HCT116 (cell line): ENCODE data around the gene IL3RA. TPM values are rescaled to one million over a fixed set of nuclear protein-coding genes. Genes with fewer than 3 reads are reported as not detected.

Experiments
- ATAC-seq: fragments of 200-7000 bp; cut with Tn5 transposase; 2 replicates; pipeline ENCODE4 v1.9.1; 2020; ENCODE audit warnings: mild to moderate bottlenecking, moderate library complexity
- BruUV-seq: library from RNA; stranded (reverse); fragments of 400-500 nt; replicated peaks from 2 replicates; lab custom pipeline; 2021; lab: Mats Ljungman, UMichigan
- CTCF ChIA-PET: fragments of 300-600 bp; sonication (Branson Sonifier 250); formaldehyde crosslinking; loops from one replicate; lab custom pipeline; 2021; ENCODE audit warnings: antibody characterized with exemption; lab: Charles Lee
- POLR2A ChIA-PET: fragments of 300-600, 350-600 bp; sonication (Branson Sonifier 250); formaldehyde crosslinking; loops from one replicate; lab custom pipeline; 2021; ENCODE audit warnings: antibody characterized with exemption; lab: Charles Lee
- RAD21 ChIA-PET, 2 experiments: fragments of 300-600 bp; sonication (Branson Sonifier 250); formaldehyde crosslinking; loops; one replicate each; lab custom pipeline; 2023; ENCODE audit warnings: low total read pairs in 2 of 2; ENCODE audit not compliant: uncharacterized antibody in 2 of 2, unreplicated experiment in 2 of 2, low non-redundant PET in 1 of 2; lab: Charles Lee
- DNase-seq: peaks from one replicate; pipeline ENCODE4 v3.0.0-alpha.2; 2010; ENCODE audit warnings: low read depth, low spot score
- H2AFZ ChIP-seq: fragments of 200-600 bp; shearing (Covaris generic), sonication (generic); 2 replicates; pipeline ENCODE4 v1.6.1; 2017; ENCODE audit warnings: low read depth, mixed run types, mixed read lengths, antibody characterized with exemption, low read length; ENCODE audit not compliant: poor library complexity, severe bottlenecking
- H3K27ac ChIP-seq: 2 replicates; pipeline ENCODE4 v1.5.1; 2012; ENCODE audit warnings: low read depth, low read length
- H3K27me3 ChIP-seq: fragments of 200-600 bp; sonication (generic); 2 replicates; pipeline ENCODE4 v1.6.1; 2016; ENCODE audit warnings: mixed run types, low read length, mixed read lengths; ENCODE audit not compliant: insufficient read depth
- H3K36me3 ChIP-seq, 2 experiments: fragments of 200-500 bp in 1 of 2; fragments of 200-600 bp in 1 of 2; sonication (Bioruptor generic) in 1 of 2; sonication (generic) in 1 of 2; 2 replicates each; pipeline versions ENCODE4 v1.5.1 to v1.6.1; 2014 to 2016; ENCODE audit warnings: low read length in 2 of 2, inconsistent platforms in 1 of 2, mixed read lengths in 1 of 2, mixed run types in 1 of 2; ENCODE audit not compliant: insufficient read depth in 2 of 2, control insufficient read depth in 1 of 2
- H3K4me1 ChIP-seq, 2 experiments: fragments of 200-600 bp in 1 of 2; sonication (generic) in 1 of 2; 2 replicates each; pipeline versions ENCODE4 v1.5.1 to v1.6.1; 2012 to 2017; ENCODE audit warnings: low read length in 2 of 2, inconsistent platforms in 1 of 2, mild to moderate bottlenecking in 1 of 2, mixed read lengths in 1 of 2, mixed run types in 1 of 2, moderate library complexity in 1 of 2; ENCODE audit not compliant: insufficient read depth in 2 of 2, control insufficient read depth in 1 of 2
- H3K4me2 ChIP-seq: fragments of 200-600 bp; sonication (generic); 2 replicates; pipeline ENCODE4 v1.6.1; 2017; ENCODE audit warnings: mixed run types, low read length, mixed read lengths
- H3K4me3 ChIP-seq, 2 experiments: fragments of 200-600 bp in 1 of 2; sonication (generic) in 1 of 2; replicated peaks in 1 of 2; 2 replicates each; pipeline ENCODE4 v1.5.1; 2011 to 2016; ENCODE audit warnings: low read length in 2 of 2, control low read depth in 1 of 2, low read depth in 1 of 2, mild to moderate bottlenecking in 1 of 2, mixed read lengths in 1 of 2, mixed run types in 1 of 2
- H3K79me2 ChIP-seq: fragments of 200-600 bp; sonication (generic); 2 replicates; pipeline ENCODE4 v1.6.1; 2017; ENCODE audit warnings: mild to moderate bottlenecking, mixed run types, low read length, moderate library complexity, mixed read lengths; ENCODE audit not compliant: insufficient read depth
- H3K9ac ChIP-seq: fragments of 200-600 bp; sonication (generic); 2 replicates; pipeline ENCODE4 v1.6.1; 2016; ENCODE audit warnings: low read length, mixed read lengths
- H3K9me2 ChIP-seq: fragments of 200-600 bp; sonication (generic), shearing (Covaris generic); 2 replicates; pipeline ENCODE4 v1.6.1; 2017; ENCODE audit warnings: mixed run types, mild to moderate bottlenecking, moderate library complexity; ENCODE audit not compliant: insufficient read depth
- H3K9me3 ChIP-seq, 2 experiments: fragments of 200-500 bp in 1 of 2; fragments of 200-600 bp in 1 of 2; sonication (Bioruptor generic) in 1 of 2; sonication (generic) in 1 of 2; 2 replicates each; pipeline ENCODE4 v1.6.1; 2014 to 2017; ENCODE audit warnings: low read length in 2 of 2, mixed read lengths in 2 of 2, inconsistent platforms in 1 of 2, low read depth in 1 of 2, mild to moderate bottlenecking in 1 of 2, mixed run types in 1 of 2, moderate library complexity in 1 of 2; ENCODE audit not compliant: control insufficient read depth in 1 of 2, insufficient read depth in 1 of 2
- H4K20me1 ChIP-seq: fragments of 200-600 bp; sonication (generic), shearing (Covaris generic); 2 replicates; pipeline ENCODE4 v1.6.1; 2017; ENCODE audit warnings: mixed run types, mild to moderate bottlenecking, moderate library complexity; ENCODE audit not compliant: insufficient read depth
- CTCF ChIP-seq, 3 experiments: fragments of 200-600 bp in 1 of 3; sonication (generic) in 1 of 3; IDR thresholded peaks in 2 of 3; conservative IDR thresholded peaks in 1 of 3; 2 replicates each; pipeline ENCODE4 v1.5.1; 2012 to 2017; ENCODE audit warnings: low read depth in 2 of 3, low read length in 2 of 3, antibody characterized with exemption in 1 of 3, borderline replicate concordance in 1 of 3, control low read depth in 1 of 3, mild to moderate bottlenecking in 1 of 3, mixed read lengths in 1 of 3, mixed run types in 1 of 3, moderate library complexity in 1 of 3; ENCODE audit not compliant: insufficient read depth in 1 of 3
- EGR1 ChIP-seq: IDR thresholded peaks from 2 replicates; pipeline ENCODE4 v1.6.1; 2012; ENCODE audit warnings: low read depth
- ELF1 ChIP-seq: IDR thresholded peaks from 2 replicates; pipeline ENCODE4 v1.6.1; 2012; ENCODE audit warnings: low read depth, borderline replicate concordance
- EZH2 ChIP-seq: fragments of 200-600 bp; sonication (generic); IDR thresholded peaks from 2 replicates; pipeline ENCODE4 v1.6.1; 2017; ENCODE audit warnings: antibody characterized with exemption, mixed run types
- EZH2phosphoT487 ChIP-seq: fragments of 200-600 bp; IDR thresholded peaks from 2 replicates; pipeline ENCODE4 v1.6.1; 2018; ENCODE audit warnings: antibody characterized with exemption, borderline replicate concordance
- MAX ChIP-seq: IDR thresholded peaks from 2 replicates; pipeline ENCODE4 v1.6.1; 2012
- SIN3A ChIP-seq: IDR thresholded peaks from 2 replicates; pipeline ENCODE4 v1.6.1; 2012; ENCODE audit warnings: low read depth
- SP1 ChIP-seq: IDR thresholded peaks from 2 replicates; pipeline ENCODE4 v1.6.1; 2012; ENCODE audit warnings: low read depth
- SRF ChIP-seq: IDR thresholded peaks from 2 replicates; pipeline ENCODE4 v1.6.1; 2012; ENCODE audit warnings: low read depth
- ZFX ChIP-seq: fragments of 450-650 bp; IDR thresholded peaks from 2 replicates; pipeline ENCODE4 v1.6.1; 2017
- intact Hi-C: fragments of 100-400 bp; cut with micrococcal nuclease; formaldehyde crosslinking; loops from 2 replicates; pipeline ENCODE4 v1.10.0; 2022
- total RNA-seq: library from RNA; stranded (reverse); gene quantifications from one replicate; pipeline ENCODE4 v1.2.1, GENCODE V29; 2021; ENCODE audit not compliant: unreplicated experiment

IL3RA gene
- total RNA-seq, 1 experiment from 2014 or later, result not detected

- intact Hi-C loops, result no loop called here
- Histone ChIP-seq H3K9me2 (no peaks in the 10 kb centered on the region), H3K36me3 (no peaks in the 10 kb centered on the region), H3K79me2 (no peaks in the 10 kb centered on the region), H4K20me1 (no peaks in the 10 kb centered on the region), H3K9me3 (no peaks in the 10 kb centered on the region), H3K4me2 (no peak overlapping the region), H2AFZ (no peak overlapping the region), H3K9ac (no peak overlapping the region), H3K27ac (no peak overlapping the region), H3K4me3 (no peak overlapping the region), H3K27me3 (no peaks in the 10 kb centered on the region), H3K4me1 (no peaks in the 10 kb centered on the region)
- DNase-seq, result no peak
- ChIA-PET CTCF (no interaction called here), RAD21 (no interaction called here), POLR2A (no interaction called here)
- no peak for TF ChIP-seq ELF1
- BruUV-seq, result no TSS peak
- peak; percentile 40 for ATAC-seq
Measured at GRCh38 chrX:1355131-1356046, 18.8 kb downstream of the IL3RA start.

GRCh38 chrX:1357993-1358392, 21.4 kb downstream of the IL3RA start:
- CTCF ChIA-PET, result no interaction called here
- Histone ChIP-seq H3K9me2 (no peaks in the 10 kb centered on the region), H3K4me2 (no peak overlapping the region), H3K79me2 (no peaks in the 10 kb centered on the region), H3K27ac (no peak overlapping the region), H2AFZ (no peak overlapping the region), H3K4me3 (no peak overlapping the region), H4K20me1 (no peaks in the 10 kb centered on the region), H3K27me3 (no peaks in the 10 kb centered on the region), H3K9ac (no peak overlapping the region), H3K36me3 (no peaks in the 10 kb centered on the region), H3K4me1 (peaks cover 6 to 15% of the 10 kb centered on the region in 2 experiments; a peak in 2 of 4 replicates), H3K9me3 (no peaks in the 10 kb centered on the region)
- RAD21 ChIA-PET, result no interaction called here
- no peak for DNase-seq
- intact Hi-C loops, result no loop called here
- no peak for ATAC-seq
- no TSS peak for BruUV-seq
- POLR2A ChIA-PET, result no interaction called here
- TF ChIP-seq CTCF (IDR thresholded peaks at IDR 0.05 in 2 of 3, conservative IDR thresholded peaks at IDR 0.05 in 1 of 3; ENCODE audit: borderline replicate concordance in 1 of 3, insufficient read depth in 1 of 3, low read depth in 2 of 3, low read length in 2 of 3) (no peak), SIN3A (no peak), ZFX (no peak), SRF (no peak), ELF1 (no peak), SP1 (no peak), EGR1 (no peak), EZH2phosphoT487 (no peak), EZH2 (no peak), MAX (no peak)
- TF ChIP-seq, all 23 proteins: peak for 0
